ENCODE measurements around the gene ZNF439. TPM values are rescaled to one million over a fixed set of nuclear protein-coding genes. Genes with fewer than 3 reads are reported as not detected.

Gene ZNF439
- total and polyA plus RNA-seq, 2 of the 13 experiments (the other 11 are each of a cell fraction or from before 2014, with no cell fraction given): 2.9 to 4.9 TPM

DNA sequence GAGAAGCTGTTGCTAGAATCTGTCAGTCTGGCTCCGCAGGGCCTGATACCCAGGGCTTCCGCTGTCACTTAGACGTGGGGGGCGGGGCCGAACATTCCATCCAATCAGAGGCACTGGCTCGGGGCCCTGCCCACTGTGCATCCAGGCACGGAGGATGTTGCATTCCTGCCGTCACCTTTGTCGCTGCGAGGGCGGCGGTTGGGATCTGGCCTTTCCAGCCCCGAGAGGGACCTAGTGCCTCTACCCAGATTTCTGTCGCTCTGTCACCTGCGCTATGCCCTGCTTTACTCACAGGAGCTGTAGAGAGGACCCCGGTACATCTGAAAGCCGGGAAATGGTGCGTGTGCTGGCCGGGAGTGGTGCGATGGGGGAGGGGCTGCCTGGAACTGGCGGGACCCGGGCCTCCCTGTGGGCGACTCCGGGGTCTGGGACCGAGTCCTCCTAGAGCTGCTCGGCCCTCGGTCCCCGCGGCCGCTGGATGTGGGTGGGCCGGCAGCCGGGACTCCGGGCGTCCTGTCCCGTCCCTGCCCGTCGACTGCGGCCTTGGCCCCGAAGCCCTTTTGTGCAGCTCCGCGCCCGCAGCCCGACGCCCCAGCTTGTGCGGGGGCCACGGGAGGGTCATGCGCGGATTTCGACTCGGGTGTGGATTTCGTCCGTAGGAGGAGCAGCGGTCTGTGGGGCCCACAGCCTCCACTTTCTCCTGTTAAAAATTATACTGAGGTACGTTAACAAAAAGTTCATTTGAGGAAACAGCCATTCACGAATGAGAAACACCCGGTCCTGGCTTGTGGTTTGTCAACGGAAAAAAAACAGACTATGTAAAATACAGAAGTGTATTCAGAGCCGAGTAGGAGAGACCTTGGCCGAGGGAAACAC, at the start of gene ZNF439 (continued):
- TF ChIP-seq, protein P1, sequence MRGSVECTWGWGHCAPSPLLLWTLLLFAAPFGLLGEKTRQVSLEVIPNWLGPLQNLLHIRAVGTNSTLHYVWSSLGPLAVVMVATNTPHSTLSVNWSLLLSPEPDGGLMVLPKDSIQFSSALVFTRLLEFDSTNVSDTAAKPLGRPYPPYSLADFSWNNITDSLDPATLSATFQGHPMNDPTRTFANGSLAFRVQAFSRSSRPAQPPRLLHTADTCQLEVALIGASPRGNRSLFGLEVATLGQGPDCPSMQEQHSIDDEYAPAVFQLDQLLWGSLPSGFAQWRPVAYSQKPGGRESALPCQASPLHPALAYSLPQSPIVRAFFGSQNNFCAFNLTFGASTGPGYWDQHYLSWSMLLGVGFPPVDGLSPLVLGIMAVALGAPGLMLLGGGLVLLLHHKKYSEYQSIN (CRISPR knock-in tag; IDR thresholded peaks at IDR 0.05; ENCODE audit: borderline replicate concordance): no peak
- peak; percentile 64; the same call in 1 of the 2 replicates for TF ChIP-seq ZBTB20 (CRISPR knock-in tag; IDR thresholded peaks at IDR 0.05; ENCODE audit: borderline replicate concordance, low read depth)
- TF ChIP-seq, protein P2, sequence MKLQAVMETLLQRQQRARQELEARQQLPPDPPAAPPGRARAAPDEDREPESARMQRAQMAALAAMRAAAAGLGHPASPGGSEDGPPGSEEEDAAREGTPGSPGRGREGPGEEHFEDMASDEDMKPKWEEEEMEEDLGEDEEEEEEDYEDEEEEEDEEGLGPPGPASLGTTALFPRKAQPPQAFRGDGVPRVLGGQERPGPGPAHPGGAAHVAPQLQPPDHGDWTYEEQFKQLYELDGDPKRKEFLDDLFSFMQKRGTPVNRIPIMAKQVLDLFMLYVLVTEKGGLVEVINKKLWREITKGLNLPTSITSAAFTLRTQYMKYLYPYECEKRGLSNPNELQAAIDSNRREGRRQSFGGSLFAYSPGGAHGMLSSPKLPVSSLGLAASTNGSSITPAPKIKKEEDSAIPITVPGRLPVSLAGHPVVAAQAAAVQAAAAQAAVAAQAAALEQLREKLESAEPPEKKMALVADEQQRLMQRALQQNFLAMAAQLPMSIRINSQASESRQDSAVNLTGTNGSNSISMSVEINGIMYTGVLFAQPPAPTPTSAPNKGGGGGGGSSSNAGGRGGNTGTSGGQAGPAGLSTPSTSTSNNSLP (IDR thresholded peaks at IDR 0.05; ENCODE audit: low read depth, low read length): no peak
- TF ChIP-seq, protein P3, sequence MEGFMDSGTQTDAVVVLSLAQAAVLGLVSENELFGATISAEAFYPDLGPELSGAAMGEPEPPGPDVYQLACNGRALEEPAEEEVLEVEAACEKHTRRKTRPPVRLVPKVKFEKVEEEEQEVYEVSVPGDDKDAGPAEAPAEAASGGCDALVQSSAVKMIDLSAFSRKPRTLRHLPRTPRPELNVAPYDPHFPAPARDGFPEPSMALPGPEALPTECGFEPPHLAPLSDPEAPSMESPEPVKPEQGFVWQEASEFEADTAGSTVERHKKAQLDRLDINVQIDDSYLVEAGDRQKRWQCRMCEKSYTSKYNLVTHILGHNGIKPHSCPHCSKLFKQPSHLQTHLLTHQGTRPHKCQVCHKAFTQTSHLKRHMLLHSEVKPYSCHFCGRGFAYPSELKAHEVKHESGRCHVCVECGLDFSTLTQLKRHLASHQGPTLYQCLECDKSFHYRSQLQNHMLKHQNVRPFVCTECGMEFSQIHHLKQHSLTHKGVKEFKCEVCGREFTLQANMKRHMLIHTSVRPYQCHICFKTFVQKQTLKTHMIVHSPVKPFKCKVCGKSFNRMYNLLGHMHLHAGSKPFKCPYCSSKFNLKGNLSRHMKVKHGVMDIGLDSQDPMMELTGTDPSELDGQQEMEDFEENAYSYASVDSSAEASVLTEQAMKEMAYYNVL (CRISPR knock-in tag; IDR thresholded peaks at IDR 0.05; ENCODE audit: borderline replicate concordance): no peak
- TF ChIP-seq ZC3H4 (CRISPR knock-in tag; IDR thresholded peaks at IDR 0.05; ENCODE audit: borderline replicate concordance): no peak
- TF ChIP-seq, protein P4, sequence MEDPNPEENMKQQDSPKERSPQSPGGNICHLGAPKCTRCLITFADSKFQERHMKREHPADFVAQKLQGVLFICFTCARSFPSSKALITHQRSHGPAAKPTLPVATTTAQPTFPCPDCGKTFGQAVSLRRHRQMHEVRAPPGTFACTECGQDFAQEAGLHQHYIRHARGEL (CRISPR knock-in tag; IDR thresholded peaks at IDR 0.05): no peak
- peak; percentile 44; the same call in 1 of the 2 replicates for TF ChIP-seq ZSCAN25 (CRISPR knock-in tag; IDR thresholded peaks at IDR 0.05)
- no peak for TF ChIP-seq ZNF614 (CRISPR knock-in tag; IDR thresholded peaks at IDR 0.05; ENCODE audit: borderline replicate concordance)
- TF ChIP-seq, protein P5, sequence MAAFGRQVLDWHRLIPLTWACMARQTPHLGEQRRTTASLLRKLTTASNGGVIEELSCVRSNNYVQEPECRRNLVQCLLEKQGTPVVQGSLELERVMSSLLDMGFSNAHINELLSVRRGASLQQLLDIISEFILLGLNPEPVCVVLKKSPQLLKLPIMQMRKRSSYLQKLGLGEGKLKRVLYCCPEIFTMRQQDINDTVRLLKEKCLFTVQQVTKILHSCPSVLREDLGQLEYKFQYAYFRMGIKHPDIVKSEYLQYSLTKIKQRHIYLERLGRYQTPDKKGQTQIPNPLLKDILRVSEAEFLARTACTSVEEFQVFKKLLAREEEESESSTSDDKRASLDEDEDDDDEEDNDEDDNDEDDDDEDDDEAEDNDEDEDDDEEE (CRISPR knock-in tag; IDR thresholded peaks at IDR 0.05): peak; percentile 31; the same call in 1 of the 2 replicates
- no peak for TF ChIP-seq FOXA1 (IDR thresholded peaks at IDR 0.05)
- no peak for TF ChIP-seq FOXA1 (CRISPR knock-in tag; IDR thresholded peaks at IDR 0.05)
- TF ChIP-seq, protein P6, sequence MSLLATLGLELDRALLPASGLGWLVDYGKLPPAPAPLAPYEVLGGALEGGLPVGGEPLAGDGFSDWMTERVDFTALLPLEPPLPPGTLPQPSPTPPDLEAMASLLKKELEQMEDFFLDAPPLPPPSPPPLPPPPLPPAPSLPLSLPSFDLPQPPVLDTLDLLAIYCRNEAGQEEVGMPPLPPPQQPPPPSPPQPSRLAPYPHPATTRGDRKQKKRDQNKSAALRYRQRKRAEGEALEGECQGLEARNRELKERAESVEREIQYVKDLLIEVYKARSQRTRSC (CRISPR knock-in tag; IDR thresholded peaks at IDR 0.05; ENCODE audit: low read depth): no peak
- 0 out of 2 replicates have a peak, but pooled peaks have one; percentile 56 for TF ChIP-seq ZNF557 (CRISPR knock-in tag; IDR thresholded peaks at IDR 0.05)
- peak; percentile 34; the same call in 1 of the 2 replicates for TF ChIP-seq RFXAP (CRISPR knock-in tag; IDR thresholded peaks at IDR 0.05; ENCODE audit: borderline replicate concordance)
- TF ChIP-seq SIX4 (CRISPR knock-in tag; IDR thresholded peaks at IDR 0.05): no peak
- TF ChIP-seq, protein P7, sequence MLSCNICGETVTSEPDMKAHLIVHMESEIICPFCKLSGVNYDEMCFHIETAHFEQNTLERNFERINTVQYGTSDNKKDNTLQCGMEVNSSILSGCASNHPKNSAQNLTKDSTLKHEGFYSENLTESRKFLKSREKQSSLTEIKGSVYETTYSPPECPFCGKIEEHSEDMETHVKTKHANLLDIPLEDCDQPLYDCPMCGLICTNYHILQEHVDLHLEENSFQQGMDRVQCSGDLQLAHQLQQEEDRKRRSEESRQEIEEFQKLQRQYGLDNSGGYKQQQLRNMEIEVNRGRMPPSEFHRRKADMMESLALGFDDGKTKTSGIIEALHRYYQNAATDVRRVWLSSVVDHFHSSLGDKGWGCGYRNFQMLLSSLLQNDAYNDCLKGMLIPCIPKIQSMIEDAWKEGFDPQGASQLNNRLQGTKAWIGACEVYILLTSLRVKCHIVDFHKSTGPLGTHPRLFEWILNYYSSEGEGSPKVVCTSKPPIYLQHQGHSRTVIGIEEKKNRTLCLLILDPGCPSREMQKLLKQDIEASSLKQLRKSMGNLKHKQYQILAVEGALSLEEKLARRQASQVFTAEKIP (CRISPR knock-in tag; IDR thresholded peaks at IDR 0.05; ENCODE audit: borderline replicate concordance): no peak
